GM23248 (cell line): ENCODE data around the gene GPALPP1. TPM values are rescaled to one million over a fixed set of nuclear protein-coding genes. Genes with fewer than 3 reads are reported as not detected.

Experiments
- DNase-seq: peaks from one replicate; pipeline ENCODE4 v3.0.0-alpha.2; 2015
- H2AFZ ChIP-seq: fragments of 200-600 bp; sonication (generic); 2 replicates; pipeline ENCODE4 v1.6.1; 2016; ENCODE audit warnings: antibody characterized with exemption
- H3F3A ChIP-seq: fragments of 200-600 bp; sonication (generic); 2 replicates; pipeline ENCODE4 v1.6.1; 2016; ENCODE audit warnings: mild to moderate bottlenecking, antibody characterized with exemption, mixed run types; ENCODE audit not compliant: insufficient read depth
- H3K27ac ChIP-seq: fragments of 200-600 bp; sonication (generic); 2 replicates; pipeline ENCODE4 v1.5.1; 2016; ENCODE audit warnings: mild to moderate bottlenecking
- H3K27me3 ChIP-seq: fragments of 200-600 bp; sonication (generic); replicated peaks from 2 replicates; pipeline ENCODE4 v1.6.1; 2016; ENCODE audit warnings: mild to moderate bottlenecking; ENCODE audit not compliant: insufficient read depth
- H3K36me3 ChIP-seq: fragments of 200-600 bp; sonication (generic); 2 replicates; pipeline ENCODE4 v1.6.1; 2016; ENCODE audit warnings: low read depth, mild to moderate bottlenecking
- H3K4me1 ChIP-seq: fragments of 200-600 bp; sonication (generic); 2 replicates; pipeline ENCODE4 v1.6.1; 2016; ENCODE audit warnings: mild to moderate bottlenecking; ENCODE audit not compliant: insufficient read depth
- H3K4me2 ChIP-seq: fragments of 200-600 bp; sonication (generic); one replicate; pipeline ENCODE4 v1.6.1; 2016; ENCODE audit warnings: mild to moderate bottlenecking; ENCODE audit not compliant: unreplicated experiment
- H3K4me3 ChIP-seq: fragments of 200-600 bp; sonication (generic); 2 replicates; pipeline ENCODE4 v1.5.1; 2016; ENCODE audit warnings: mild to moderate bottlenecking
- H3K79me2 ChIP-seq: fragments of 200-600 bp; sonication (generic); 2 replicates; pipeline ENCODE4 v1.6.1; 2016; ENCODE audit warnings: mild to moderate bottlenecking; ENCODE audit not compliant: insufficient read depth
- H3K9ac ChIP-seq: fragments of 200-600 bp; sonication (generic); 2 replicates; pipeline ENCODE4 v1.6.1; 2016; ENCODE audit warnings: mild to moderate bottlenecking
- H3K9me2 ChIP-seq: fragments of 200-600 bp; sonication (generic); 2 replicates; pipeline ENCODE4 v1.6.1; 2016; ENCODE audit warnings: mixed run types, mild to moderate bottlenecking, moderate library complexity; ENCODE audit not compliant: insufficient read depth
- H3K9me3 ChIP-seq: fragments of 200-600 bp; sonication (generic); one replicate; pipeline ENCODE4 v1.6.1; 2017; ENCODE audit warnings: low read depth
- H4K20me1 ChIP-seq: fragments of 200-600 bp; sonication (generic); 2 replicates; pipeline ENCODE4 v1.6.0; 2016; ENCODE audit not compliant: insufficient read depth
- EZH2 ChIP-seq: fragments of 200-600 bp; sonication (generic); IDR thresholded peaks from 2 replicates; pipeline ENCODE4 v1.6.1; 2018; ENCODE audit warnings: antibody characterized with exemption, mild to moderate bottlenecking; ENCODE audit not compliant: insufficient read depth, poor library complexity, severe bottlenecking
- EZH2phosphoT487 ChIP-seq: fragments of 200-600 bp; sonication (generic); IDR thresholded peaks from 2 replicates; pipeline ENCODE4 v1.6.1; 2018; ENCODE audit warnings: antibody characterized with exemption, moderate library complexity, mild to moderate bottlenecking, low read depth; ENCODE audit not compliant: insufficient read depth
- WGBS, 2 experiments: methylation state at CpG; one replicate each; pipeline ENCODE4 v1.1.6; 2015 to 2017; ENCODE audit warnings: low lambda C conversion rate in 2 of 2, low coverage in 1 of 2; ENCODE audit errors: missing lambda C conversion rate in 2 of 2; 5-methylcytosine and 5-hydroxymethylcytosine counted together
- in situ Hi-C: fragments of 300-500 bp; cut with MboI; formaldehyde crosslinking; loops from 2 replicates; pipeline ENCODE4 v1.15.0; 2020
- polyA plus RNA-seq: library from polyadenylated mRNA; unstranded; fragments of >200 nt; fragmentation: Nextera tagmentation; extraction: Ambion mirVana; gene quantifications from 2 replicates; pipeline ENCODE4 v1.2.1, GENCODE V29; 2016
- small RNA-seq: library from RNA; depleted of rRNA; stranded (forward); fragments of <200 nt; gene quantifications from one replicate; pipeline ENCODE3, GENCODE V24; 2014; ENCODE audit warnings: low read depth, low replicate concordance
- total RNA-seq: library from RNA; depleted of rRNA; stranded (reverse); fragments of >200 nt; shearing (Covaris generic); gene quantifications from 2 replicates; pipeline ENCODE4 v1.2.3, GENCODE V29; 2014; rRNA removed

The GPALPP1 gene
- total and polyA plus RNA-seq, 2 experiments from 2014 or later: 21.2 to 22.8 TPM

GRCh38 chr13:45078003-45078402, 88.7 kb downstream of the GPALPP1 start:
- Histone ChIP-seq H3K9me3 (no peaks in the 10 kb centered on the region), H2AFZ (no peak overlapping the region), H3F3A (no peaks in the 10 kb centered on the region), H3K9me2 (no peaks in the 10 kb centered on the region), H3K27me3 (peaks cover 29% of the 10 kb centered on the region; the same call in 1 of the 2 replicates), H3K9ac (no peak overlapping the region), H3K36me3 (no peaks in the 10 kb centered on the region), H3K4me2 (no peak overlapping the region), H3K27ac (no peak overlapping the region), H3K4me3 (no peak overlapping the region), H3K4me1 (no peaks in the 10 kb centered on the region), H4K20me1 (no peaks in the 10 kb centered on the region), H3K79me2 (no peaks in the 10 kb centered on the region)
- TF ChIP-seq EZH2 (no peak), EZH2phosphoT487 (no peak)
- in situ Hi-C loops: no loop called here
- whole genome bisulfite sequencing, 2 experiments: 41 to 53% methylated on average over 1 of the region's 1 CpG
- DNase-seq: no peak

Small RNA genes lying within 50 kb of the gene (small RNA-seq; reads per million reads assigned to genes)
- not detected for gene RN7SL49P

Other genes starting within 250 kb of the GPALPP1 start
- 1.0 and 1.3 TPM in 2 replicates for gene NUFIP1, start 67 bp upstream of the GPALPP1 start, total RNA-seq
- gene NUFIP1, start 67 bp upstream of the GPALPP1 start, polyA plus RNA-seq: 5.5 TPM in 2 replicates
- gene GTF2F2, start 131.0 kb downstream of the GPALPP1 start, total RNA-seq: 23.7 and 25.3 TPM in 2 replicates
- gene GTF2F2, start 131.0 kb downstream of the GPALPP1 start, polyA plus RNA-seq: 26.4 and 27.6 TPM in 2 replicates
- gene KCTD4, start 211.5 kb downstream of the GPALPP1 start, total RNA-seq: 0.65 and 2.3 TPM in 2 replicates
- 1.8 and 2.1 TPM in 2 replicates for gene KCTD4, start 211.5 kb downstream of the GPALPP1 start, polyA plus RNA-seq